RPMI7951 (cell line): Measurements from ENCODE around the gene PARD3B. TPM values are rescaled to one million over a fixed set of nuclear protein-coding genes. Genes with fewer than 3 reads are reported as not detected.

Experiments used
- DNase-seq: peaks from one replicate; pipeline ENCODE4 v3.0.0-alpha.2; 2012; ENCODE audit warnings: low read depth
- total RNA-seq: library from RNA; depleted of rRNA; stranded (reverse); fragments of >200 nt; shearing (Covaris generic); gene quantifications from 2 replicates; pipeline ENCODE4 v1.2.3, GENCODE V29; 2014

PARD3B gene
- total RNA-seq, 1 experiment from 2014 or later = 0.96 TPM

DNA sequence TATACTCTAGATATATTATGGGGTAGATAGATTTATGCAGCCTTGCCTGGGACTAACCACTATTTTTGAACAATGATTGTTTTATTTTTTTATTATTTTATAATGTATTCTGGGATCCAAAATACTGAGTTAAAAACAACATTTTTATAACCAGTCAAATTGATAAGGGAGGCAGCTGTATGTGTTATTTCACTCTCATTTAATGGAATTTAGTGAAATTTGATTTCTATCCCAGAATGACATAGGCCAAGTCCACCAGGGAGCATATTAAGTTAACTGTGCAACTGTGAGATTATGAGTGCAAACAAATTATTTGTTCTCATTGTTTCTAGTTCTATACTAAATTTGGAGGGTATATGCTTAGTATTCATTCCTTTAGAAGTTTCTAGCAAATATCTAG is 583.5 kb downstream of the PARD3B start:
- no peak for DNase-seq

DNA sequence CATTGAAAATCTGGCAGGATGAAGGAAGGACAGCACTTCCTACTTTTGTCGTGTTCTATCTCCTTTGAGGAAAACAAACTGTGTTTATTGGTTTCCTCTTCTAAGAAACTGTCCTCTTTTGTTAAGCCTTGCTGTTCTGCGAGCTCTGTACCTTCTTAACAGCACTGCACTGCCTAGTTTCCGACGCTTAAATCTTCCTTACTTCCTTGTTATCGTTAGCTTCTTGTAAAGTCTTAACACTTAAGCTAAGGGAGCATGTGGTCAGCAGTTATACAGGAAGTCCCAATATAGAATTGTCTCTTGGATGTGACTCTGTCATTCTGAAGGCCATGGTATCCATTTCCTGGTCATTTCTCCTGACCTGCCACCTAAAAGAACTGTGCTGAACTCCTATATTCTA is 584.3 kb downstream of the PARD3B start:
- DNase-seq = no peak

DNA sequence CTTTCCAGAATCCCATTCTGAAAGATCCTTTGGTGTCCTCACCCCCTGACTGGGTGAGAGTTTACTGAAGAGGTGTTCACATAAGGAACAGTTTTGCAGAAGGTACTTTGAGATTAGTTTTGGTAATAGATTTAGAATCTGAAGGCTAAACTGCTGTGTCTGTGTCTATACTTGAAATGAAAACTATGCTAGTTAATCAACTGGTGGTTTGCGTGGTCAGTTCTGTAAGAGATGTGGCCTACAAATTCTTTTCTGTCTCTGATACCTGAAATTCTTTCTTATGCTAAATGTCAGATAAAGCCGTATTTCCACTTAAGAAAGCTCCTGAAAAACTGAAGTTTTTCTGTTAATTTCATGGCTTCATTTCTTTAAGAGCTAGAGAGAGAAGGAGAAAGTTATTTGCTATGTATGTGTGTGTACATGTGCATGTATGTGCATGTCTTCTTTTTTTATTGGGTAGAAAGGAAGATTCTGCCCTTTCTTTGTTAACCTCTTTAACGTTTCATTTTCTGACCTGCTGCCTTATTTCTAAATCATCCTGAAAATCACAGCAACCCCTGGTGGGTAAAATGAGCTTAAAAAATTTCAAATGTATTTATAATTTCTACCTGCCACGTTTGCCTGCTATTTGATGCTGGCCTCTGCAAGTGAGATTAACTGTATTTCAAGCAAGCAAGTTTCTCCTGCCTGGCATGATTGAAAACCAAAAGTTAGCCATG is 585.0 kb downstream of the PARD3B start:
- no peak for DNase-seq

DNA sequence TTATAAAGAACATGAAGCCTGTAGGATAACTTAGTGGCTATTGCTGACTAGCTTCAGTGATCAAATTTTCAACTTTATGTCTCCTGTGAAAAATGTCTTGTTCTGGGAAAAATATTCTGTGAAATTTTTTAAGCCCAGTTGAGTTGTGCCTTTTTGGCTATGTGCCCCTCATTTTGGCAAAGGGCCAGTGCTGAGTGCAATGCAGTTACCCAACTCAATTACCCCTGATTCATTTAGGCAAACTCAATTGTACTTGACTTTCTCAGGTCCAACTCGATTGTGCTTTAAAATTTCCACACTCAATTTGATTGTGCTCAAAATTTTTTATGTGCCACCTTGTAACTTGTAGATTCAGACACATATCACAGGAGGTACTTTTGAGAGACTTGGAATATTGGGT is 588.3 kb downstream of the PARD3B start:
- no peak for DNase-seq

DNA sequence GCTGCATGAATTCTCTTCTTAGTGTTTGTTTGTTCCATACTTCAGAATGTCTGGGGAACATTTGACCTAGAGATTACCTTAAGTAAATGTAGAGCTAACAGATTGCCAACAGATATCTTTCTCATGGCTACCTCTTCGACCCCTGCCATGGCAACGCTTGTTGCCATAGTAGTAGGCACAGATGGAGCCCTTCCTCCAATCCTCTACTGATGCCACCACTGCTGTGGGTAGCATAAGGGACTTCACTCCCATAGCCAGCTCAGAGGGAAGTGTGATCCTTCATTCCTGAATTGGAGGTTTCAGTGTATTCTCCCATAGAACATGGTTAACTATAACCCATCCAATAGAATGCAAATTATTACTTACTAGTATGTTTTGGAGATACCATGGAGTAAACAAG is 593.5 kb downstream of the PARD3B start:
- no peak for DNase-seq

DNA sequence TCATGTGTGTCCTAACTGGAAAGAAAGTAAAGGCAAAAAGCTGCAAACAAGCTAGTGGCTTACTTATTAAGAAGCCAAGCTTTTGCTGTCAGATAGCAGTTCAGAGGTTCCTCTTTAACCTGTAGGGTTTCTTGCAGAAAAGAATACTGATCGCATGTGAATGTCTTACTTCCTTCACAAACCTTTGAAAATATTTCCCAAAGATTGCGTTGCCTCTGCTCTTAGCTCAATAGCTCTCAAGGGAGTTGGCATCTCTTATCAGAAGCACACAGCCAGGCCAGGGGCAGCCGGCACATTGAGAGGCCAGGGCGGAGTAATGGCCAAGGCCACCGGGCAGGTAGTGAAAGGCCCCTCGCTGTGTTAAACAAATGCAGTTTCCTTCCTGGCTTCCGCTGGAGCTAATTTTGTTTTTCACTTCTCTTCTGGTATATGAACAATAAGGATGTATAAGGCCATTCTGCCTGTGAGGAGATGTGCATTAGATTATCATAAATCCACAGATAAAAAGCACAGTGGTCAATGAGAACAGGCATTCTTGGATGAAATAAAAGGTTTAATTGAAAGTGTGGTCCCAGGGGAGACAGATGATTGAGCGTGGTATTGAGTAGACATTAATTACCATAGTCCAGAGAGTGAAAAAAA is 594.7 kb downstream of the PARD3B start:
- DNase-seq = no peak

DNA sequence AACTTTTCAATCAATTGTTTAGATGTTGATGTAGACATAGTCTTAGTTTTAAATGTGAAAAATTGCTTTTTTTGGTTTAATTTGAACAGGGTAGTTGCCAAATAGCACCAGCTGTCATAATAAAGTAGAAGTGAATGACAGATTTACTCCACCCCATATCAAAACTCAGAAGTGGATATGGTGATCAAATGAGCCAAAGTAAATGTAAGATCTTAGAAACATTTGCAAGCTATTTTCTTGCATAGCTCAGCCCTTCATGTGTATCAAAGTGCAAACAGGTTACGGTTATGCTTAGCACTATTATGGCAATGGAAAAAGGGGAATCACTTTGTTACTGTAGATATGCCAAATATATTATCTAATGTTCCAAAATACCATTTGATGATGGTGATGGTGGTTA is 596.1 kb downstream of the PARD3B start:
- DNase-seq = no peak

DNA sequence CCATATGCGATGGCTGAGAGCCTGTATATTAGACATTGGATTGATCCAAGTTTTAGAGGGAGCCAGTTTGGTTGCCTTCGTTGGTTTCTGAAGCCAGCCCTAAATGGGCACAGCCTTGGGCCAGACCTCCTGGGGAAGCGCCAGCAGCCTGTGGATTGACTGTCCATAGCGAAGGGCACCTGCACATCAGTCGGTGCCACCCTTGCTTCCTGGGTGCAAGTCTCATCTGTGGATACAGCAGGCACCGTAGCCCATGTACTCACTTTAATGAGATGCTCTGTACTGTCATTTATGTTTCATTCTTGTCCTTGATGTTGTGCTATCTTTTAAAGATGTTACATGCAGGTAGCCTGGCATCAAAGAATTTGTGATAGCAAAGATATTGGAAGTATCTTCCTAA is 600.6 kb downstream of the PARD3B start:
- DNase-seq = no peak

DNA sequence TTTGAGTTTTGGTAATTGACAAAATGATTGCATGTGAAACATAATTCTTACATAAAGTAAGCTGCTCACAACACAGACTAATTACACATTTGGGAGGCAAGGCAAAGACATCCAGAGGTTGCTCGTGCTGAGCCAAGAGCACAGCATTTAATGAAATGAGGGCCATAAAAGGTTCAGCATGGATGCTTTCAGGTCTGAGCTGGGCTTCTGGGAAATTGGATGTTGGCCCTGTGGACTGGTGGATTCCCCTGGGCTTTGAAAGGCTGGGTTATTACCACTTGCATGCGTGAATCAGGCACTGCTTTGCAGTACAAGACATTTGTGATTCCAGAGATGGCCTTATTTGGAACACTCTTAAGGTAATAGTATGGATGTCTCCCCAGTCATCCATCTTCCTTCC is 603.5 kb downstream of the PARD3B start:
- no peak for DNase-seq

DNA sequence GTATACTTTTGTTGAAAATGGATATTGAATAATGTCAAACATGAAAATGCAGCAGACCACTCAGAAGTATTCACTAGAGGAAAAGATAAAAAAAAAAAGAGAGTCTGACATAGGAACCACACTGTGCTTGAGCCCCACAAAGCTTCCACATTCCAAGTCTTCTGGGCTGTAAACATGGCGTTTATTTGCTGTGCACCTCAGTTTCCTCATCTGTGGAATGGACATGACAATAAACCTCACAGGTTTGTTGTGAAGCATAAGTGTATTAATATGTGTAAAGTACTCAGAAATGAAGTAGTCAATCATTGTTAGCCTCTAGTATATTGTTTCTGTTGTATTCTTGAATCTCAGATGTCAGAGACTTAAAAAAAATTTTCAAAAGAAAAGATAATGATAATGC is 611.2 kb downstream of the PARD3B start:
- DNase-seq = no peak

DNA sequence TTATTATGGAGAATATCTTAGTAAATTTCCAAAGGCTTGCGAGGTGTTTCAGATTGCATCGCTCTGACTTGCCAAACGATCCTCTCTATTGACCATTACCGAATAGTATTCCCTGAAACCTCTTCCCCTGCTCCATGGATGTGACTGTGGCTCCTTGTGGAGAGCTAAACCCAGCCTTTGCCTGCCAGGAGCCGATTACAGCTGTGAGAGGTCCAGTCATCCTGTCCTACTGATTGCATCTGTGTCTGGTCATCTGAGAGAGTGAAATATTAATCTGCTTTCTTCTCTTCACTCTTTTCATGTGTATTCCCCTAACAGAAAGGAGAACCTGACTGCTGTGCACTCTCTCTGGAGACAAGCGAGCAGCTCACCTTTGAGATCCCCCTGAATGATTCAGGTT is 613.1 kb downstream of the PARD3B start:
- no peak for DNase-seq

DNA sequence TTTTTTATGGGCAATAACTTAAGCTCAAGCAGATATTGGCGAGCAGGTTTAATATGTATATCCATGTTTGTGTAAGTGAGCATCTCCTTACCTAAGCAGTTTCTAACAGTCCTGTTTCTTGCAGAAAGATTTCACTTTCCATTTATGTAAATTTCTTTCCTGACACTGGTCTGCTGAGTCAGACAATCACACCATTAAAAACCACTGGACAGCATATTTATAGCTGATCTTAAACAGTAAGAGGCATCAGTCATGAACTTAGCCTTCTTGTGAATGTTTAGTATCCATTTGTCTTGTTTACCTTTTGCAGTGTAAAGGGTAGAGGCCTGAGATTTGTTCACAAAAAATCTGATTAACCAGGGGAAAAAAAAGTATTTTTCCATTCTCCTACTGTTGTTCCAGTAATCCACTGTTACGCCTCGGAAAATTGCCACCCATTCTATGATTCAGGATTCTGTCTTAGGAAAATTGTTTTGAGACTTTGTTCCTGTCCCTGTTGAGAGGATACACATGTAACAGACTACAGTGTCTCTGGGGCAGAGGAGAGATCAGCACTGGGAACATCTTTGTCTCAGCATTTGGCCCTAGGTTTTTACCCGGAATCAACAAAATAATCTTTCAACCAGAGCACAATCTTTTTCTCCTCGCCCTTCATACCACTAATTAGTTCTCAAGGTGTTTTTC is 616.0 kb downstream of the PARD3B start:
- no peak for DNase-seq

DNA sequence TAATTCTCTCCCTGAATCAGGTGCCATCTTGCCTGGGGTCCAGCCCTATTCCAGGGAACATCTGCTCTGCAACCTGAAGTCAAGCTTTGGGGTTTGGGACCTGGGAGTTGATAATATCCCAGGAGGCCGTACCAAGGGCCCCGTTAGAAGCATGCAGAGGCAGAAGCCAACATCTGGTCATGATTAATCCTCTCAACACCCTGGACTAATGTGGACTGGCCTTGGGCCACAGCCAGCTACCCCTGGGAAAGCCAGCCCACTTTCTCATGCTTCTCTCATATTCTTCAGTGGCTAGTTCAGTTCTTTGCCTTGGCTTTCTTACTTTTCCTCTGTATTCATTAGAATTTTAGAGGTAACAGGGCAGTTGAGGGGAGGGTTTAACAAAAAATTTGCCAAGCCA is 621.5 kb downstream of the PARD3B start:
- DNase-seq = no peak

DNA sequence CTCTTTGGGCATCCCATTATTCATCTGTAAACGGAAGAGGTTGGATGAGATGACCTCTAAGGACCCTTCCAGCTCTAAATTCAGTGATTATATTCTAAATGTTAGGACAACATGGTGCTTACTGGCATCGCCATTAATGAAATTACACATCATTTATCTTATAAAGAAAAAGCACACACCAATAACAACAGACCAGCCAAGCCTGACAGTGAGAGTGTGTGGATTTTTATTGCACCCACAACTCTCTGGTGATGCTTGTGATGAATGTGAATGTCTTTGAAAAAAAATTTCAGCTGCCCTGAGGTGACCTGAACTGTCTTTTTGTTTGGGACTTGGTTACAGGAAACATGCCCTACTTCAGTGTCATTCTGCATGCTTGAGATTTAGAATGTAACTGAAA is 623.7 kb downstream of the PARD3B start:
- DNase-seq = no peak

DNA sequence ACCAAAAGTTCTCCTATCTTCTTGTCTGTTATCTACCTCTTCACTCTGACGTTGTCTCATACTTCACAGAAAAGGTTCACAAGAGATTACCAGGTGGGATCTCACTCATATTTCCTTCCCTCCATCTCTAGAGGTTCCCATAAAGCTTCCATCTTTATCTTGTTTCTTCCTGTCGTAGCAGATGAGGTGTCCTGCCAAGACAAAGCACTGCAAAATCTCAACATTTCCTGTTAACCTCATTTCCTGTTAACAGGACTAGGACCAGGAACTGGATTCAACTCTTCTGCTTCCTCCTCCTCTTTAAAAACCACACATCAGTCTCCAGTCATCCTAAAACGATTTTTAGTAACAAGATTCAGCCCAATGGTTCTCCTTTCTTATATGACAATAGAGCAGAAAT is 624.2 kb downstream of the PARD3B start:
- no peak for DNase-seq

DNA sequence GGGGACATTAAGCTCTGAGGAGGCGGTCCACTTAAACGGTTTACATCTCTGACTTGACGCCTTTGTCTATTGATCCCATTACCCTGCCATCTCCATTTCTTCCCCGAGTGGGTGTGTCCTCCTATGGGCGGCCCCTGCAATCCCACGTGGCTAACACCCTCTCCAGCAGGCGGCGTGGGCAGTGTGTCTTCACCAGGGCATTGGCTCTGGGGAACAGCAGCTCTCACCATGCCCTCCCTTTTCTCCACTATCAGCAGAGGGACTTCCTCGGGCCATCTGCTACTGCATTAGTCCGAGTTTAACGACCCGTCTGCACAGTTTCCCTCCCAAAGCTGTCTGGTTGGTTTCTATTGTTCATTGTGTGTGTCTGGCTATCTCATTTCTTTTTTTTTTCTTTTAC is 625.1 kb downstream of the PARD3B start:
- no peak for DNase-seq

DNA sequence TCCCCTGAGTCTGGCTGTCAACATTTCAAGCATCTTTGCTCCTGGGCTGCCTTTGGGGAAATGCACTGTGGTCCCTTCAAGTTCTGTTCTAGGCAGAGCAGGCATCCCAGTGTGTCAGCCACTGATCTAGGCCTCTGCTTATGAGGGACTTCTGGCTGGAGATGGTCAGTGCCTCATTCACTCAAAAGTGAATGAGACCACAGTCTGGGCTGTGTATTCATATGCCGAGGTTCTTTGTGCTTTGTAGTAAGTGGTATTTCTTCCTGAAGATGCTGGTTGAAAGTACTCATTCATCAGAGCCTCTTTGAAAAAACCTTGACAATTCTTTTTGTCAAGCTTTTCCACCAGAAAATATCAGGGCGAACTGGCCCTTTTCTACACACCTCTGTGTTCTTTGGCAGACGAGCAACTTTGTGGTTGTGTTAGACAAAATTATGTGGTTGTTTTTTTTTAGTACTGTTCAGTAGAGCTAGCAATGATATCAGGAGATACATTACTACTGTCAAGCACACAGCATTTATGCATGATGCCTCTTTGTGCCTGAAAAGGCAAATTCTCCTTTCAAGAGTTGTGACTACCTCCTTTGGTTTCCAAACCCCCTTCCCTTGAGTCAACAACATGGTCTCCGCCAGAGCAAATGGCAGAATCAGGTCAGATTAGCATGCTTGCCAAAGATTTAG is 626.1 kb downstream of the PARD3B start:
- DNase-seq = no peak

DNA sequence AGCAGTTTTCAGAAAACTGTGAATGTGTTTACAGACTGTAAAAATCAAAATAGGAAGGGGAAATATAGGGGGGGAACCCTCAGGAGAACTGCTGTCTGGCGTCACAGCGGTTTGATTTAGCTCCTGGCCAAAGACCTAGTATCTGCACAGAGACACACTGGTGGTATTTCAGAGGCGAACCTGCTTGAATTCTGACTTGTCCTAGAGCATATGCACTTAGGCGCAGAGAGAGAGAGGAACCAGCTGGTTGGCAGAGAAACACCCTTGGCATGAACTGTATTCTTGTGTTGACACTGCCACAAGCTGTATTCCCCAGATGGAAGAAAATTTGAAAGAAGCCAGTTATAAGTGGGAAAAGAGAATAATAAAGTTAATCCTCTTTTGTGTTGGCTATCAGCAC is 630.6 kb downstream of the PARD3B start:
- no peak for DNase-seq

DNA sequence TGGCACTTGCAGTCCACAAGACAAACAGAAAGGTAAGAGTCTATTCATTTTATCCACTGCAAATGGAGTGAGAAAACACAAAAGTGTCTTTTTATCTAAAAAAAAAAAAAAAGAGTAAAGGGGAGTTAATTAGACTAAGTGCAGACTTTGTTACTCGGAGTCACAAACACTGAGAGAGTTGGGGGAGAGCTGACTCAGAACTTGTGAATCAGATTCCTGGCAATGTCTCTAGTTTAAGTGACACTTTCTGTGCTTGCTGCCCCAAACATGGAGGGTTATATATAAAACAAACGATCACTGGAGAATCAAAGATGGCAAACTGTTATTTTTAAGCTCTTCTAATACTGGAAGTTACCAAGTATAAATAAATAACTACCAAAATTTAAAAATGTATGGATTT is 631.3 kb downstream of the PARD3B start:
- DNase-seq = no peak

DNA sequence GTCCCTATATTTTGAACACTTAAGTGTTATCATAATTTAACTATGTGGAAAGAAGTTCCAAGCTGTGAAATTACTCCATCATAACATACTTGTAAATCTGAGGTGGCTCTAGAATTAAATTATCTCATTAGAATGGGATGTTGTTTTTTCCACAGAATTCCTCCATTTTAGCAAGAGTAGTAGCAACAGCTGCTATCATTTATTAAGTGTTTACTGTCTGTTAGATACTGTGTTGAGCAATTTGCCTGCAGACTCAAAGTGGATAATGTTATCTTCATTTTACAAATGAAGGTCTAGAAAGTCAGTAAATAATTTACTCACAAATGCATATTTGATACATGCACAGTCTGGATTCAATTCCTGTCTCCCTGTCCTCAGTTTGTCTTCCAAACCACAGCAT is 632.3 kb downstream of the PARD3B start:
- DNase-seq = no peak

DNA sequence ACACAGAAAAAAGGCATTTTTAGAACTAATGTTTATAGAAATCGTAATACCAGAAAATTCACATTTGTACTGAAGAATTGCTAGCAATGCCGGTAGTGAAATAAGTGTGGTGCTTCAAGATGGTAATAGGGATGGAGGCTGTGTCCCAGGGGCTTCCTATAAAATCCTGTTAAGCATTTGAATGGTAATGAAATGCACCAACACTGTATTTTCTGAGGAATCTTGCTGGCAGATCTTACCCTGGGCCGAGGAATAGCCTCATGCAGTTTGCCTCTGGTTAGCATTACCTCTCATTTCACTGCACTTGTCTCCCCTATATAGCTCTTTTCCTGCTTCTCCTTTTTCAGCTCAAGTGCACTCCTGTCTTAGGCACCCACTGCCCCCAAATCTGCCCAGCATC is 635.5 kb downstream of the PARD3B start:
- no peak for DNase-seq

DNA sequence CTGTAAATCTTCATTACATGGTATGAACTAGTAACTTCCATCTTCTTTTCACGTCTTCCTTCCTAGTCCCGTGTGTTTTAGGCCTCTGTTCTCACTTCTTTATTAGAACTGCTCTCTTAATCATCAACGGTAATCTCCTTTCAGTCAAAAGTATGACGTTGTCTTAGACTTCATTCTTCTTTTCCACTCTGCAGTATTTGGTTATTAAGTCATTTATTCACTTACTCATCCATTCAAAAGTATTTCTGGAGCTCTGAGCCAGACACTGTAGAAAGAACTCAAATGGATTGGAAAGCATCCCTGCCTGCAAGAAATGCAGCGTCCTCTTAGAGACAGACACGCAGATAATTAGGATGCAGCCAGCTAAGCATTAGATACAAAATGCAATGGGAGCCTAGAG is 642.5 kb downstream of the PARD3B start:
- DNase-seq = no peak
